Erythroblast (primary cell): ENCODE measurements around the gene COX15.

Experiments
- GATA1 ChIP-seq: IDR thresholded peaks from 2 replicates; pipeline ENCODE4 v1.6.1; 2011; ENCODE audit warnings: low read depth, mild to moderate bottlenecking, control low read depth, low read length, moderate library complexity
- POLR2A ChIP-seq: IDR thresholded peaks from 2 replicates; pipeline ENCODE4 v1.6.1; 2011; ENCODE audit warnings: mild to moderate bottlenecking, low read length

- no peak for TF ChIP-seq POLR2A
- no peak for TF ChIP-seq GATA1
Observed at GRCh38 chr10:99730026-99730425, 1.9 kb downstream of the COX15 start.
